Measurements from ENCODE around the gene ADNP2.

DNA sequence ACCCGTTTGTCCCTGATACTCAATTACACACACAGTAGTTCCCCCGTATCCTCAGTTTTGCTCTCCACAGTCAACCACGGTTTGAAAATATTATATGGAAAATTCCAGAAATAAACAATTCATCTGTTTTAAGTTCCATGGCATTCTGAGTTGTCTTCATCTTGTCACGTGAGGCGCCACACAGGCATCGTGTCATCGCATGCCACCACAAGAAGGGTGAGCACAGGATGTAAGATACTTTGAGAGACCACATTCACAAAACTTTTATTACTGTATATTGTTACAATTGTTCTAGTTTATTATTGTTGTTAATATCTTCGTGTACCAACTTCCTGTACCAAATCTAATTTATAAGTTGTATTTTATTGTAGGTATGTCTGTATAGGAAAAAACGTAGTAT is 17.7 kb downstream of the ADNP2 start:
- TF ChIP-seq, protein P1, sequence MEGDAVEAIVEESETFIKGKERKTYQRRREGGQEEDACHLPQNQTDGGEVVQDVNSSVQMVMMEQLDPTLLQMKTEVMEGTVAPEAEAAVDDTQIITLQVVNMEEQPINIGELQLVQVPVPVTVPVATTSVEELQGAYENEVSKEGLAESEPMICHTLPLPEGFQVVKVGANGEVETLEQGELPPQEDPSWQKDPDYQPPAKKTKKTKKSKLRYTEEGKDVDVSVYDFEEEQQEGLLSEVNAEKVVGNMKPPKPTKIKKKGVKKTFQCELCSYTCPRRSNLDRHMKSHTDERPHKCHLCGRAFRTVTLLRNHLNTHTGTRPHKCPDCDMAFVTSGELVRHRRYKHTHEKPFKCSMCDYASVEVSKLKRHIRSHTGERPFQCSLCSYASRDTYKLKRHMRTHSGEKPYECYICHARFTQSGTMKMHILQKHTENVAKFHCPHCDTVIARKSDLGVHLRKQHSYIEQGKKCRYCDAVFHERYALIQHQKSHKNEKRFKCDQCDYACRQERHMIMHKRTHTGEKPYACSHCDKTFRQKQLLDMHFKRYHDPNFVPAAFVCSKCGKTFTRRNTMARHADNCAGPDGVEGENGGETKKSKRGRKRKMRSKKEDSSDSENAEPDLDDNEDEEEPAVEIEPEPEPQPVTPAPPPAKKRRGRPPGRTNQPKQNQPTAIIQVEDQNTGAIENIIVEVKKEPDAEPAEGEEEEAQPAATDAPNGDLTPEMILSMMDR (conservative IDR thresholded peaks at IDR 0.05), result no peak
- TF ChIP-seq EZH2 (IDR thresholded peaks at IDR 0.05; ENCODE audit: low read depth), result no peak
